GM19025 (cell line): ENCODE results near the gene MGA.

Experiments used
- ATAC-seq: cut with Tn5 transposase; IDR thresholded peaks from one replicate; pipeline ENCODE4 v1.9.1; 2021; ENCODE audit warnings: mild to moderate bottlenecking, low read depth, moderate library complexity; ENCODE audit not compliant: unreplicated experiment

MGA gene

GRCh38 chr15:41779662-41780157 is 119.5 kb downstream of the MGA start:
- ATAC-seq = no peak

- no peak for ATAC-seq
Measured at GRCh38 chr15:41780266-41780665, 120.1 kb downstream of the MGA start.

GRCh38 chr15:41780727-41781126 is 120.5 kb downstream of the MGA start:
- ATAC-seq = no peak

GRCh38 chr15:41782371-41783282 is 122.4 kb downstream of the MGA start:
- ATAC-seq = no peak

GRCh38 chr15:41783296-41783695 is 123.1 kb downstream of the MGA start:
- no peak for ATAC-seq

GRCh38 chr15:41788262-41788661 is 128.1 kb downstream of the MGA start:
- no peak for ATAC-seq

GRCh38 chr15:41789236-41789635 is 129.0 kb downstream of the MGA start:
- ATAC-seq = no peak

- ATAC-seq = no peak
Measured at GRCh38 chr15:41789662-41790061, 129.5 kb downstream of the MGA start.

- no peak for ATAC-seq
Measured at GRCh38 chr15:41790169-41790568, 130.0 kb downstream of the MGA start.

- no peak for ATAC-seq
Measured at GRCh38 chr15:41790756-41791546, 130.7 kb downstream of the MGA start.

- ATAC-seq = no peak
Measured at GRCh38 chr15:41791547-41791937, 131.3 kb downstream of the MGA start.

GRCh38 chr15:41792000-41792637 is 131.9 kb downstream of the MGA start:
- no peak for ATAC-seq

- ATAC-seq = no peak
Measured at GRCh38 chr15:41794081-41794480, 133.9 kb downstream of the MGA start.

GRCh38 chr15:41795996-41796856 is 136.0 kb downstream of the MGA start:
- no peak for ATAC-seq

- no peak for ATAC-seq
Measured at GRCh38 chr15:41797201-41797944, 137.2 kb downstream of the MGA start.

- no peak for ATAC-seq
Measured at GRCh38 chr15:41798607-41799487, 138.6 kb downstream of the MGA start.

GRCh38 chr15:41799488-41799805 is 139.2 kb downstream of the MGA start:
- no peak for ATAC-seq

GRCh38 chr15:41801185-41801584 is 141.0 kb downstream of the MGA start:
- ATAC-seq = no peak
